Measurements from ENCODE around the gene KRT15.

The KRT15 gene

GRCh38 chr17:41504246-41504977 lies 14.3 kb downstream of the KRT15 start:
- no peak for DNase-seq

GRCh38 chr17:41503202-41503601 lies 15.5 kb downstream of the KRT15 start:
- no peak for DNase-seq

DNA sequence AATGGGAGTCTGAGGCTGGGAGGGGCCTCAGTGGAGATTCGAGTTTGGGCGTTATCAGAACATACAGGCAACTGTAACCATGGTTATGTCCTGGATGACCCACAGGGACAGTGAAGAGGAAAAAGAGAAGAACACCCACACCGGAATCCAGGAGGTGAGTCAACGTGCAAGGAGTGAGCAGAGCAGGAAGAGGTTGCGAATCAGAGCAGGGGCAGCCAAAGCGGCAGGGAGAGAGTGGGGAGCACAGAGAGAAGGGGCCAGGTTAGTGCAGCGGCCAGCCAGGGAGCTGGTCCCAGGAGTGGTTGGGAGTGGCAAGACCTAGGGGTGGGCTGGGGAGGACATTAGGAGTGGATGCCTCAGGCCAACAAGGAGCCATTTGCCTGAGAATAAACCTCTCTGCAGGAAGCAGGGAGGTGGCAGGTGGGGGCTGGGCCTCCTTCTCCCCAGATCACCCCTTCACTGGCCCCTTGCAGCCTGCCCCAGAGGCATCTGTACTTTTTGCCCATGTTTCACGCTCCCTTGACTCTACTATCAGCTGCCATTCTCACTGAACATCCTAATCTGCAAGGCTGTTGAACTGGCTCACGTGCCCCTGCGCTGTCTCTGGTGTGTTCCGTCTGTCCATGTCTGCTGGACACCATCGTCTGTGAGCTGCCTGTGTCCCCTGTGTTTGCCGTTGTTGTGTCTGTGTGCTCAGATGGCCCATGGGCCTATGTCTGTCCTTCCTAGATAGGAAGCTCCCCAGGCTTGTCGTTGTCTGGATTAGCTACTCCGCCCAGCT lies 18.4 kb downstream of the KRT15 start:
- DNase-seq: no peak

DNA sequence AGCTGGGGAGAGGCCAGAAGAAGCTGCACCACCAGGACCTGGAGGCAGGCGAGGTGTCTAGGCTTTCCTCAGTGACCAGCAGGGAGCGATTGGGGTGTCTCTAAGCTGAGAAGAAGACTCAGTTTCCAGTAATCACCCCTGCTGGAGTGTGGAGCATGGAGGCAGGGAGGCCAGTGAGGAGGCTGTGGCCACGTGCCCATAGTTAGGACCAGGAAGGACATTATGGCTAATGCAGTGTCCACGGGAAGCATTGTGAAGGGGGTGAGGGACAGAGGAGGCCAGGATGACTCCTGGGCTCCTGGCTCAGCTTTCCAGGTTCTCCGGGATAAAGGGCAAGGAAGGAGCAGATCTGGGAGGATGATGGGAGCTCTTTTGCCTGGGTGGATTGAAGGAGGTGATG lies 19.0 kb downstream of the KRT15 start:
- no peak for DNase-seq

DNA sequence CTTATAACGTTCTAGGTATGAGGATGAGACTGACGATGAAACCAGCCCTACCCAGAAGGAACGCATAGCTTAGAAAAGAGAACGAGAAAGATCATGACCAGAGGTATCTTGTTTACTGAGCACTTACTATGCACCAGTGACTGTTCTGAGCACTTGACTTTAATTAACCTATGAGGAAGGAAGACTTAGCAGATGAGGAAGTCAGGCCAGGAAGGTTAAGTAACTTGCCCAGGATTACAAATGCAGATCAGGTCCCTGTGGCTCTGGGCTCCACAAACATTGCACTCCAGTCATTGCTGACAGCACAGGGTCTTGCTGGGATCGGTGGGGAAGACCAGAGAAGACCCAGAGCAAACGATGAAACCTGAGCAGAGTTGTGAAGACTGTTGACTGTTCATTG lies 20.4 kb downstream of the KRT15 start:
- no peak for DNase-seq

DNA sequence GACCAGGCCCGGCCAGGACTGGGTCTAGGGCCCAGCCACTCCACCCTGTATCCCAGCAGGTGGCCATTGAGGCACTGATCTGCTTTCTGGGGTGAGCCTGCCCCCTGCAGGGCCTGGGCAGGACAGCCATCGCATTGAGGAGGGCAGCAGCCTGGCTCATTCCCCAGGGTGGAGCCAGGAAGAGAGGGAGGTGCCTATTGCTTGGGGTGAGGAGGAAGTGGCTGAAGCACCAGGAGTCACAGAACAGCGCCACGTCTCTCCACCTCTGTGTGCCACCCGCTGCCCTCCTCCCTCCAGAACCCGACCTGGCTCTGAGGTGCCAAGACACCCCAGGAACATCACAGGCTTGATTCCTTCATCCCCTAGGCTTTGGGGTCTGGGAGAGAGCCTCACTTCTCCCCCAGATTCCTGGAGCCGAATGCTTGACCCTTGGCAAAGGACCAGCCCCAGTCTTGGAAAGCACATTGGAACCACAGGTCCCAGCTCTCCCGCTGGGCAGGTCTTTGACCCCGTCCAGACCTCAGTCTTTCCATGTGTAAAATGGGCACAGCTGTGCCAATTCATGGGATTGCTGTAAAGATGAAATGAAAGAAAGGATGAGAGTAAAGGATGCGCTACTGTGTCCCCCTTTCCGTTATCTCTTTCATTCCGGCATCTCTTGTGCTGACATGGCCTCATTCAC lies 21.7 kb downstream of the KRT15 start:
- peak; percentile 66 for DNase-seq

DNA sequence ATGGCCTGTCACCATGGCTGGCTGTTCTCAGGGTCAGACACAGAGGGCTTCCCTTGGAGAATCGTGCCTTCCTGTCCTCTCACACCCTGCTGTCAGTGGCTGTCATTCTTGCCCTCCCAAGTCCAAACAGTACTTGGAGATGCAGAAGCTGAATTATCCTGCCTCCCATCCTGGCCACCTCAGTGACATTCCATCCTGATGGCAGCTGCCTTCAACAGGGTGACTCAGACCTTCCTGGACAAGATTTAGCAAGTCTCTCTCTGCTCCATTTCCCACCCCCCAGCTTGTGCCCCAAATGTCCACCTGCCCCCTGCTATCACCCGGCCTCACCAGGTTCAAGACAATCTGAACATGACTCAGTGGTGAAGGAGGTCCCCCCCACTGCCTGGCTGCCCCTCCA lies 24.2 kb downstream of the KRT15 start:
- DNase-seq: no peak

GRCh38 chr17:41492771-41493170 lies 25.9 kb downstream of the KRT15 start:
- DNase-seq: no peak

DNA sequence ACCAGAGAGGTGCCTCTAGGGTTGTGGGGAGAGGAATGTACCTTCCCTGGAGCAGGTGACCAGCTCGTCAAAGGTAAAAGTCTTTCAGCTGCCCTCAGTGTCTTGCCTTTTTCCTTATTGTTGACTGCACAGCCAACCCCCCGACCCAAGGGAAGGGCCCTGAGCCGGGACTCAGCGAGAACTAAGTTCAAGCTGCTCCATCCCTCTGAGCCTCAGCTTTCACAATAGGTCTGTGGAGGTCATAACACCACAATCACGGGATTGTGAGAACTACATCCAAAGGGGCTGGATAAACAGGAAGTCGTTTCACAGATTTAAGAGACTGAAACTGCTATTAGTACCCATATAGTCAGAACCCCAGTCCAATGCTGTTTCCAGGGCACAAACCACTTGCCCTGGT lies 26.3 kb downstream of the KRT15 start:
- no peak for DNase-seq

DNA sequence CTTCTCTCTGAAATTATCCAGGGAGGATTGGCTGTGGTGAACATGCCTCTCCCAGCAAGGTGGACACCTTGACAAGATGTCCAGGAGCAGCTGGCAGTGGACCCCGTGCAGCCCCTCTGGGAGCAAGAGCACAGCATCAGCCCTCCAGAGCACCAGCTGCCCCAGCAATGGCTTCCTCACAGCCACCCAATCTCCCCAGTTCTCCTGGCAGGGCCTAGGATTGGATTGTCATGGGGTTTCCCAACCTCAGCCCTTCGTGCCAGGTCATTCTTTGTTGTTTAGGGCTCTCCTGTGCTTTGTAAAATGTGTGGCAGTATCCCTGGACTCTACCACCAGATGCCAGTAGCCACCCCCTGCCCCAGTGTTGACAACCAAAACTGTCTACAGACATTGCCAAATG lies 27.2 kb downstream of the KRT15 start:
- no peak for DNase-seq

- no peak for DNase-seq
Observed at GRCh38 chr17:41490000-41490990, 28.4 kb downstream of the KRT15 start.

- no peak for DNase-seq
Observed at GRCh38 chr17:41489531-41489930, 29.2 kb downstream of the KRT15 start, which contains the start of gene KRT36. KRT36 (minus strand) TSS chr17:41489910; CDS start chr17:41489864, 46 bp downstream.

GRCh38 chr17:41486809-41487530 lies 31.7 kb downstream of the KRT15 start:
- DNase-seq: peak; percentile 38

- DNase-seq: no peak
Observed at GRCh38 chr17:41486316-41486715, 32.4 kb downstream of the KRT15 start.

DNA sequence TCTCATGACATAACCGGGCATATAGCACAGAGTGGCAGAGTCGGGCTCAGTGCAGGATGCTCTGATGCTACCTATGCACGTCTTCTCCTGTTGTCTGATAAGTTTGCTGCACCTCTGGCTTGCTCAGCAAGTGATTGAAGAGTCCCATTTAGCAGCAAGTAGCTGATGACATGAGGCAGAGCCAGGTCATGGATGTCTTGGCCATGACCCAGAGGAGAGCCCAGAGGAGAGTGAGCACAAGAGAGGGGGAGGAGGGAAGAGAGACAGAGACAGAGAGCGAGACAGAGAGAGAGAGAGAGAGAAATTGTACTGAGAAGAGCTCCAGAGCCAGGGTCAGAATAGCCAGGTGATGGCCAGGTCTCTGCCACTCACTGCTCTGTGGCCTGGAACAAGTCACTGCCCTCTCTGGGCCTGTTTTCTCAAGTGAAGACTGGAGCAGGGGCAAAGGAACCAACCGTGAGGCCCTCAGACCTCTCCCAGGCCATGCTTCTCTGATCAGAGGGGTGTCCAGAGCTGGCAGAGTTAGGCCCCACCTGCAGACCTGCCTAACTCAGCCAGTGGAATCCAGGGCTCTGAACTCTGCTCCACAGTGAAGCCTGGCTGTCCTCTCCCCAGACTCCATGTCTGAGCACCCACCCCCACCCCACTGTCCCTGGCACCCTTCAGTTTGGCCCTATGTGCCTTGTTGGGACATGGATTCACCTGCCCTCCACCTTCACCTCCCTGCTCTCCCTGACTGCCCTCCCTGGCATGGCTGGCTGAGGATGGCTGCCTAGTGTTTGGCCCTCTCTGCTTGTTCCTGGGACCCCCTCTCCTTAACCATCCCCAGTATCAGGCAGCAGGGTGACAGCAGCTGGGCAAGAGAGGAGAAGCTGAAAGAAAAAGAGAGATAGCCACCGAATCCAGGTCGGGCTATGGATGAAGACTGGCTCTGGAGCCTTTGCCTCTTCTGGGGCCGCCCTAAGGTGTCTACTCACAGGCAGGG lies 33.5 kb downstream of the KRT15 start:
- DNase-seq: no peak

DNA sequence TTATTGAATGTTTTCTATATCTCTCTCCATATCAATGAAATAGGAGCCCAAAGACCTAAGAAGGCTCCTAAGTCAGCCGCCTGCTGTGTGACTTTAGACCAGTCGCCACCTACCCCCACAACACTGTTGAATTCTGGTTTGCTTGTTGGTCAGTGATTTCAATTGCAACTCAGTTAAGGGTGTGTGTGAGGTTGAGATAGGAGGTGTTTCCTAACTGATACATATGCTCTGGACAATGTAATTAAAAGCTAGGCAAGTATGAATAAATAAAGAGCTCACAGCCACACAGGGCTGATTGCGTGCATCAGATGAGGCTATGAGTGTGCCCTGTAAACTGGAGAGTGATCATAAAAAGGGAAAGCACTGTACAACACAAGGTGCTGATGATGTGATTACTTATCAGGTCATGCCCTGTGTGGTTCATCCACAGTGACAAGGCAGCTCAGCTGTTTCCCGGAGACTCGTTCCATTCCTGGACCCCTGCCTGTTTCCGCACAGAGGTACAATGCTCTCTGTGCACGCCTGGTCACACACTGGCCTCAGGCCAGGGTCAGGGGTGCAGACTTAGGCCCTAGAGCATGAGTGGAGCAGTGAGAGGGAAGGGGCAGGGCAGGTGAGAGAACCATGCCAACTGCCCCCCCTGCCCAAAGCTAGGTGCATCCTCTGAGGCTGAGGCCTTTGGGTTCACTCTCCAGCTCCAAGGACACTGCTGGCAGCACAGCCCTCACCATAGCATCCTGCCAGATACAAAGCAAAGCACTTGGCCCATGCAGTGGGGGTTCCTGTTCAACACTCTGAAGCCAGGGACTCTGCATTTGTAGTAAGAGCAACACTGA lies 34.5 kb downstream of the KRT15 start:
- DNase-seq: no peak

GRCh38 chr17:41483531-41483930 lies 35.2 kb downstream of the KRT15 start:
- DNase-seq: no peak

GRCh38 chr17:41481036-41481435 lies 37.7 kb downstream of the KRT15 start, which contains the start of gene KRT35:
KRT35 (minus strand) TSS chr17:41481151; CDS start chr17:41481097, 54 bp downstream.
- no peak for DNase-seq

DNA sequence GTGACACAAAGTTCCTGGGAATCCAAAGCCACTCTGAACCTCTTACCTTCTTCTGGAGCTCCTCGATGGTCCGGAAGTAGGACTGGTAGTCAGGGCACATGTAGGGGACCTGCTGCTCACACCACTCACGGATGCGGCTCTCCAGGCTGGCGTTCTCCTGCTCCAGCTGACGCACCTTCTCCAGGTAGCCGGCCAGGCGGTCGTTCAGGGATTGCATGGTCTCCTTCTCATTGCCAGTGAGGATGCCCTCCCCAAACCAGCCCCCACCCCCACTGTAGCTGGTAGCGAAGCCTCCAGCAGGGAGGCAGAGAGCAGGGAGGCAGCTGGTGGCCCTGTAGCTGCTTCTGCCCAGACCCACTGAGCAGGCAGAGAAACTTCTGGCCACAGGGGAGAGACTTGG lies 38.1 kb downstream of the KRT15 start:
- no peak for DNase-seq
